ENCODE measurements around the gene FBXO28.

Gene FBXO28

DNA sequence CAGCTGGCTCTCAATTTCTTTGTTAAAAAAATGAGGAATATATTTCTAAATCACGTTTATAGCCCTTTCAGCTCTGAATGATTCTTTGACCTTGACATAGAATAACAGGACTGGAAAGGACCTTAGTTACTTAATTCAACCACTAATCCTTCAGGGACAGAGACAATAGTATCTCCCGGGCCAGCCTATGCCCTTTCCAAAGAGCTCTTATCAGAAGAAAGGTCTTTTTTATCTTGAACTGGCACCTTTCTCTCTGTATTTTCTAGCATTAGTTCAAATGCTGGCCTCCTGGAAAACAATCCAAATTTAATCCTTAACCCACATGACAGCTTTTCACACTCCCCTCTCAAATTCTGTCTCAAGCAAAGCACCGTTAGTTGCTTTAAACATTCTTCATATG, 44.8 kb upstream of the FBXO28 start:
- TF ChIP-seq GLIS3 (CRISPR knock-in tag; IDR thresholded peaks at IDR 0.05) (no peak), ZFP30 (CRISPR knock-in tag; IDR thresholded peaks at IDR 0.05) (no peak), RARB (CRISPR knock-in tag; IDR thresholded peaks at IDR 0.05) (no peak), TCF4 (CRISPR knock-in tag; IDR thresholded peaks at IDR 0.05; ENCODE audit: borderline replicate concordance) (no peak), CSDC2 (CRISPR knock-in tag; IDR thresholded peaks at IDR 0.05) (no peak), ZNF8 (CRISPR knock-in tag; IDR thresholded peaks at IDR 0.05) (no peak), ZC3H10 (CRISPR knock-in tag; IDR thresholded peaks at IDR 0.05) (no peak), BACH2 (CRISPR knock-in tag; IDR thresholded peaks at IDR 0.05; ENCODE audit: borderline replicate concordance) (no peak), TOX (CRISPR knock-in tag; IDR thresholded peaks at IDR 0.05; ENCODE audit: borderline replicate concordance) (no peak), ESRRG (CRISPR knock-in tag; IDR thresholded peaks at IDR 0.05) (no peak), TSHZ2 (CRISPR knock-in tag; IDR thresholded peaks at IDR 0.05) (no peak), OSR1 (CRISPR knock-in tag; IDR thresholded peaks at IDR 0.05) (no peak), ZNF70 (CRISPR knock-in tag; IDR thresholded peaks at IDR 0.05) (no peak), ISL1 (CRISPR knock-in tag; IDR thresholded peaks at IDR 0.05) (no peak), PPARA (CRISPR knock-in tag; IDR thresholded peaks at IDR 0.05; ENCODE audit: borderline replicate concordance) (no peak), CREB5 (CRISPR knock-in tag; IDR thresholded peaks at IDR 0.05; ENCODE audit: low read depth) (no peak)
- TF ChIP-seq, protein P1, sequence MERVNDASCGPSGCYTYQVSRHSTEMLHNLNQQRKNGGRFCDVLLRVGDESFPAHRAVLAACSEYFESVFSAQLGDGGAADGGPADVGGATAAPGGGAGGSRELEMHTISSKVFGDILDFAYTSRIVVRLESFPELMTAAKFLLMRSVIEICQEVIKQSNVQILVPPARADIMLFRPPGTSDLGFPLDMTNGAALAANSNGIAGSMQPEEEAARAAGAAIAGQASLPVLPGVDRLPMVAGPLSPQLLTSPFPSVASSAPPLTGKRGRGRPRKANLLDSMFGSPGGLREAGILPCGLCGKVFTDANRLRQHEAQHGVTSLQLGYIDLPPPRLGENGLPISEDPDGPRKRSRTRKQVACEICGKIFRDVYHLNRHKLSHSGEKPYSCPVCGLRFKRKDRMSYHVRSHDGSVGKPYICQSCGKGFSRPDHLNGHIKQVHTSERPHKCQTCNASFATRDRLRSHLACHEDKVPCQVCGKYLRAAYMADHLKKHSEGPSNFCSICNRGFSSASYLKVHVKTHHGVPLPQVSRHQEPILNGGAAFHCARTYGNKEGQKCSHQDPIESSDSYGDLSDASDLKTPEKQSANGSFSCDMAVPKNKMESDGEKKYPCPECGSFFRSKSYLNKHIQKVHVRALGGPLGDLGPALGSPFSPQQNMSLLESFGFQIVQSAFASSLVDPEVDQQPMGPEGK (CRISPR knock-in tag; IDR thresholded peaks at IDR 0.05; ENCODE audit: borderline replicate concordance) = no peak
- no peak for ATAC-seq

DNA sequence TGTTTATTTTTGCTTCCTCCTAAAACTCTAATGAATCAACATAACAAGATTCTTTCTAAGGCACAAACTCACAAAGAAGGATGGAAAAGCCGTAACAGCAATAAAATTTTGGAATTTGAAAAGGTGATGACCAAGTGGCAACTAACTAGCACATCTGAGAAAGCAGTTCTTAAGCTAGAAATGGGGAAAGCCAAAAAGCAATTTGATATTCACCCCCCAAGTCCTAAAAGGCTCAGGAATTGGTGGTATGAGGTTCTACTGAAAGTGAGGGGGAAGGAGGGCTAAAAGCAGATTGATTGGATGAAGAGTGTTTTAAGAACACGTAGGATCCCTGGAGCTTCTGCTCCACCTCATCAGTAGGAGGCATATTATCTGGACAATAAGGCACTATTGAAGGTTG, 43.4 kb upstream of the FBXO28 start:
- TF ChIP-seq, protein P2, sequence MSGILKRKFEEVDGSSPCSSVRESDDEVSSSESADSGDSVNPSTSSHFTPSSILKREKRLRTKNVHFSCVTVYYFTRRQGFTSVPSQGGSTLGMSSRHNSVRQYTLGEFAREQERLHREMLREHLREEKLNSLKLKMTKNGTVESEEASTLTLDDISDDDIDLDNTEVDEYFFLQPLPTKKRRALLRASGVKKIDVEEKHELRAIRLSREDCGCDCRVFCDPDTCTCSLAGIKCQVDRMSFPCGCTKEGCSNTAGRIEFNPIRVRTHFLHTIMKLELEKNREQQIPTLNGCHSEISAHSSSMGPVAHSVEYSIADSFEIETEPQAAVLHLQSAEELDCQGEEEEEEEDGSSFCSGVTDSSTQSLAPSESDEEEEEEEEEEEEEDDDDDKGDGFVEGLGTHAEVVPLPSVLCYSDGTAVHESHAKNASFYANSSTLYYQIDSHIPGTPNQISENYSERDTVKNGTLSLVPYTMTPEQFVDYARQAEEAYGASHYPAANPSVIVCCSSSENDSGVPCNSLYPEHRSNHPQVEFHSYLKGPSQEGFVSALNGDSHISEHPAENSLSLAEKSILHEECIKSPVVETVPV (CRISPR knock-in tag; IDR thresholded peaks at IDR 0.05) = no peak
- TF ChIP-seq ZC3H10 (CRISPR knock-in tag; IDR thresholded peaks at IDR 0.05) (no peak), TSHZ2 (CRISPR knock-in tag; IDR thresholded peaks at IDR 0.05) (no peak), TOX (CRISPR knock-in tag; IDR thresholded peaks at IDR 0.05; ENCODE audit: borderline replicate concordance) (no peak), ZFP30 (CRISPR knock-in tag; IDR thresholded peaks at IDR 0.05) (no peak), ESRRG (CRISPR knock-in tag; IDR thresholded peaks at IDR 0.05) (no peak), ARNTL (CRISPR knock-in tag; IDR thresholded peaks at IDR 0.05; ENCODE audit: borderline replicate concordance, low read depth) (no peak)
- TF ChIP-seq, protein P3, sequence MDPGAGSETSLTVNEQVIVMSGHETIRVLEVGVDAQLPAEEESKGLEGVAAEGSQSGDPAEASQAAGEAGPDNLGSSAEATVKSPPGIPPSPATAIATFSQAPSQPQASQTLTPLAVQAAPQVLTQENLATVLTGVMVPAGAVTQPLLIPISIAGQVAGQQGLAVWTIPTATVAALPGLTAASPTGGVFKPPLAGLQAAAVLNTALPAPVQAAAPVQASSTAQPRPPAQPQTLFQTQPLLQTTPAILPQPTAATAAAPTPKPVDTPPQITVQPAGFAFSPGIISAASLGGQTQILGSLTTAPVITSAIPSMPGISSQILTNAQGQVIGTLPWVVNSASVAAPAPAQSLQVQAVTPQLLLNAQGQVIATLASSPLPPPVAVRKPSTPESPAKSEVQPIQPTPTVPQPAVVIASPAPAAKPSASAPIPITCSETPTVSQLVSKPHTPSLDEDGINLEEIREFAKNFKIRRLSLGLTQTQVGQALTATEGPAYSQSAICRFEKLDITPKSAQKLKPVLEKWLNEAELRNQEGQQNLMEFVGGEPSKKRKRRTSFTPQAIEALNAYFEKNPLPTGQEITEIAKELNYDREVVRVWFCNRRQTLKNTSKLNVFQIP (CRISPR knock-in tag; IDR thresholded peaks at IDR 0.05; ENCODE audit: borderline replicate concordance, low read depth) = no peak
- no peak for ATAC-seq

All from SK-N-SH treated with all-trans-retinoic acid at 6 μM for 48 hours (cell line).